Measurements from ENCODE around the gene GAL3ST2. TPM values are rescaled to one million over a fixed set of nuclear protein-coding genes. Genes with fewer than 3 reads are reported as not detected.

GAL3ST2 gene
- total RNA-seq, 1 donor from 2014 or later, result 0.84 TPM

- Mint-ChIP-seq H3K9me3 (ENCODE audit: low read depth) (no peaks in the 10 kb centered on the region), H3K36me3 (ENCODE audit: insufficient read depth) (no peaks in the 10 kb centered on the region), H3K4me3 (ENCODE audit: low read depth) (no peak overlapping the region), H3K27ac (no peak overlapping the region), H3K4me1 (ENCODE audit: low read depth) (peaks cover 11% of the 10 kb centered on the region), H3K27me3 (peaks cover 6% of the 10 kb centered on the region)
- DNase-seq (ENCODE audit: low spot score, unreplicated experiment), result no peak
- TF ChIP-seq CTCF (IDR thresholded peaks at IDR 0.05; ENCODE audit: unreplicated experiment), result no peak
These were observed 33.0 kb downstream of the GAL3ST2 start for GRCh38 chr2:241809383-241810306.

GRCh38 chr2:241810307-241811200 lies 33.9 kb downstream of the GAL3ST2 start:
- Mint-ChIP-seq H3K36me3 (ENCODE audit: insufficient read depth) (no peaks in the 10 kb centered on the region), H3K27me3 (peaks cover 10% of the 10 kb centered on the region), H3K4me3 (ENCODE audit: low read depth) (no peak overlapping the region), H3K4me1 (ENCODE audit: low read depth) (peaks cover 11% of the 10 kb centered on the region), H3K27ac (no peak overlapping the region), H3K9me3 (ENCODE audit: low read depth) (no peaks in the 10 kb centered on the region)
- no peak for TF ChIP-seq CTCF (IDR thresholded peaks at IDR 0.05; ENCODE audit: unreplicated experiment)
- no peak for DNase-seq (ENCODE audit: low spot score, unreplicated experiment)

- TF ChIP-seq CTCF (IDR thresholded peaks at IDR 0.05; ENCODE audit: unreplicated experiment), result no peak
- Mint-ChIP-seq H3K4me1 (ENCODE audit: low read depth) (peaks cover 11% of the 10 kb centered on the region), H3K4me3 (ENCODE audit: low read depth) (no peak overlapping the region), H3K27me3 (peaks cover 10% of the 10 kb centered on the region), H3K36me3 (ENCODE audit: insufficient read depth) (no peaks in the 10 kb centered on the region), H3K9me3 (ENCODE audit: low read depth) (no peaks in the 10 kb centered on the region), H3K27ac (no peak overlapping the region)
- DNase-seq (ENCODE audit: low spot score, unreplicated experiment), result no peak
These were observed 34.8 kb downstream of the GAL3ST2 start for GRCh38 chr2:241811201-241811951.

GRCh38 chr2:241811952-241812729 lies 35.5 kb downstream of the GAL3ST2 start:
- Mint-ChIP-seq H3K27ac (no peak overlapping the region), H3K4me3 (ENCODE audit: low read depth) (no peak overlapping the region)
- DNase-seq (ENCODE audit: low spot score, unreplicated experiment), result no peak

More at GRCh38 chr2:241811952-241812729, 35.5 kb downstream of the GAL3ST2 start:
- Mint-ChIP-seq H3K4me1 (ENCODE audit: low read depth) (peaks cover 11% of the 10 kb centered on the region), H3K27me3 (peaks cover 10% of the 10 kb centered on the region), H3K9me3 (ENCODE audit: low read depth) (no peaks in the 10 kb centered on the region), H3K36me3 (ENCODE audit: insufficient read depth) (no peaks in the 10 kb centered on the region)
- TF ChIP-seq CTCF (IDR thresholded peaks at IDR 0.05; ENCODE audit: unreplicated experiment), result no peak

Measured in progenitor cell of endocrine pancreas (in vitro differentiated cells).